ENCODE data around the gene RGP1.

Gene RGP1, protein sequence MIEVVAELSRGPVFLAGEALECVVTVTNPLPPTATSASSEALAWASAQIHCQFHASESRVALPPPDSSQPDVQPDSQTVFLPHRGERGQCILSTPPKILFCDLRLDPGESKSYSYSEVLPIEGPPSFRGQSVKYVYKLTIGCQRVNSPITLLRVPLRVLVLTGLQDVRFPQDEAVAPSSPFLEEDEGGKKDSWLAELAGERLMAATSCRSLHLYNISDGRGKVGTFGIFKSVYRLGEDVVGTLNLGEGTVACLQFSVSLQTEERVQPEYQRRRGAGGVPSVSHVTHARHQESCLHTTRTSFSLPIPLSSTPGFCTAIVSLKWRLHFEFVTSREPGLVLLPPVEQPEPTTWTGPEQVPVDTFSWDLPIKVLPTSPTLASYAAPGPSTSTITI

DNA sequence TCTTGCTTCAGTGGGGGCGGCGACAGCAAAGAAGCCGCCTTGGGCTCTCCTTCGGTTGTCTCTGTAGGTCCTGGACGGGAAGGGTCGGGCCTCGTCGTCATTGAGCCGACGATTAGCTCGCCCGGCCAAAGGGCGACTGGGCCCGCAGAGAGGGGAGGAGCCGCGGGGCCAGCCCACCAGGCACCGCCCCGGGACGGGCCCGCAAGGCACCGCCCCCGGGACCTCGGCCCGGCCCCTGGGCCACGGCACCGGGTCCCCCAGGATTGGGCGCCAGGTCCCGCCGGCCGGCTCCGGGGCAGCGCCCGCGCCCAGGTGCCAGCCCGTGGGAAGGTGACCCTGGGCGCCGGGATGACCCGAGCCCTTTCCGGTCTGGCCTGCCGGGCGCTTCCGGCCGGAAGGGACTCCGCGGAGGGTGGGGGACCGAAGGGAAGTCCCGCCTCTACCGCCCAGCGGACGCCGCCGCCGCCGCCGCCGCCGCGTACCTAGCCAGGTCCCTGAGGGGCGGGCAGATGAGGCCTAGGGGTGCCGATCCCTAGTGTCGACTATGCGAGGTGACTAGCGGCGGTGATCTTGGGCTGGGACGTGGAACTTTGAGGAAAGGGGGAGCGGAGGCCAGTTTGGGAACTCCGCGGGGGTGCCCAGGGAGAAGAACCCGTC is at the start of gene RGP1, which contains the start of gene GBA2:
Gene RGP1, plus strand, starts transcription at position 430 of the 657 bp plus-strand sequence. CDS start 469 bp downstream, outside the sequence.
Gene GBA2, minus strand, starts transcription at position 371 of the 657 bp plus-strand sequence. CDS start 524 bp downstream, outside the sequence.
- peak; percentile 91 for DNase-seq

DNA sequence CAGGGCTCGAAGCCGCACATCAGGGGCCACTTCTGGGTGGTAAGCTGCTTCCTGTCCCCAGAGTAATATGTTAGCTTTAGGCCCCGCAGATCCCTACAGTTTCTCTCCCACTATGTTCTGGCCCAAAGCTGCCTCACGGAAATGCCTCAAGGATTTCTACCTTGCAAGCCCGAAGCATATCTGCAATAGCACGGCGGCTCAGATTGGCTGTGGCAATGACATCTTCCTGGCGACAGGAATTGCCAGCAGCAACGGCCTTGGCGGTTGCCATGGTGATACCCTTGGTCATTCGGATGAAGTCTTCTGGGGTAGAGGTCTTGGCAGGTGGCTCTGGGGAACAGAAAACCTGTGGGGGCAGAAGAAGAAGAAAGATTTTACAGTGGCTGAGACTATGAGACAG is 49.1 kb upstream of the RGP1 start:
- no peak for DNase-seq

DNA sequence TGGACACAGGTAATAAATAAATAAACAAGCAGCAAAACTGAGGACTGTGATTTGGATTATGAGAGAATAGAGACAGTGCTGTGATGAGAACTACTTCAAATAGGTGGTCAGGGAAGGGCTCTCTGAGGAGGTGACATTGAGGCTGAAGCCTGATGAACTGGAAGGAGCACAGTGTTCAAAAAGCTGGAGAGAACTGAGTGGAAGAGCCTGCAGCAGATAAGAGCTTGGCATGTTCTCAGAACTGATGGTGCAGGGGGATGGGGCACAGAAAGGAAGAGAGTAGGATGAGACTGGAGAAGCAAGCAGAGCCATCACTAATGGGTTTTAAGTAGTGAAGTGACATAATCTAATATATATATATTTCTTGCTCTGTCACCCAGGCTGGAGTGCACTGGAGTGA is 48.1 kb upstream of the RGP1 start:
- no peak for DNase-seq

DNA sequence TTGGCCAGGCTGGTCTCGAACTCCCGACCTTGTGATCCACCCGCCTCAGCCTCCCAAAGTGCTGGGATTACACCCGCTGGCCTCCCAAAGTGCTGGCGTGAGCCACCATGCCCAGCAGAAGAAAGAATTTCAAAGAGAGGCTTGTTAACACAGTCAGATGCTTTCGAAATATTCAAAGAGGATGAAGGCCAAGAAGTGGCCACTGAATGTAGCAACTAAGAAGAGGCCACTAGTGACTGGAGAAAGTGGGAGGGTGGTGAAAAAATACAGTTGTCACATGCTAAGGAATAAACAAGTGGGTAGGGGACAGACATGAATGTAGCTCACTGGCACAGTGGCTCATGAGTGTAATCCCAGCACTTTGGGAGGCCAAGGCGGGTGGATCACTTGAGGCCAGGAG is 46.4 kb upstream of the RGP1 start:
- no peak for DNase-seq

DNA sequence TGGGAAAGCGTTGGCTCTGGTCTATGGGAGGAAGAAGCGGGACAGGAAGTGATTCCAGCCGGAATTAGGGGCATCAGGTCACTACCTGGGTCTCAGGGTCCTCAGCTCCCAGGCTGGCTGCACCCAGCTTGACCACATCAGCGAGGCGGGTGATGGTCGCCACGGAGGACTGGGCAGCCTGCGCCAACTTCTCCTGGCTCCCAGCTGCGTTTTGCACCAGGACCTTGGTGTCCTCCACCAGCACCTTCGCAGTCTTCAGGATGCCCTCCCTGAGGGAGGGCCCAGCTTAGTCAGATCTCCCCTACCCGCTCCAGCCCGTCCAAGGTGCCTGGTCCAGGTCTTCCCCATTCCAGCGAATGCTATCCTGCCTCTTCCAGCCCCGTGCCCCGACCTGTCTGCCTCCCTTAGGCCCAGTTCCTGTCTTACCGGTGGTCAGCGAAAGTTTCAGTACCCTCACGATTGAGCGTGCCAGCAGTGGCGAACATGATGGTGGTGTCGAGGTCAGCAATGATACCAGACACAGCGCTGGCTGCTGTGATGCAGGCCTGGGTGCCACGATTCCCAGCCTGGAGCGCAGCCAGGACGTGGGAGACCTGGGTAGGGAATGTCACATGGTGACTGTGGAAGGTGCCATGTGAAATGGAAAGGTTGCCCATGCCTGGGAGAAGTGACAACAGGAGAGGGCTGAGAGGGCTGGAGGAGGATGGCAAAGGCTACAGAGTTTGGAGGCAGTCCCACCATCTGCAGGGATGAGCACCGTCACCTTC is 45.0 kb upstream of the RGP1 start:
- DNase-seq: no peak

DNA sequence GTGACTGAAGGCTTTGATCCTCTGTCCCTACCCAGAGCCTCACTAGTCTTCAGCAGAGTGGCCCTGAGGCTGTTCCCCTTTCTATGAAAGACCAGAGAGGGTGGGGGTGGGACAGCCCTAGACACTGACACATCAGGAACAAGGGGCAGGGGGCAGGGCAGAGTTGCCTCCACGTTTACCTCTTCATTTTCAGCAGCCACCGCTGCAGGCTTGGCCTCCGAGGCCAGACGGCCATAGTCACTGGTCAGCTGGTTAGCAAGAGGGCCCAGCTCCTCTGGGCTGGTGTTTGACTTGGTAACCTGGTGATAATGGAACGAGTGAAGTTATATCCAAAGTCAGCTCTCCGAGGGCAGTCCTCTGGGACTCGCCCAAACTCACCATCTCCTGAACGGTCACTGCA is 43.7 kb upstream of the RGP1 start:
- no peak for DNase-seq

DNA sequence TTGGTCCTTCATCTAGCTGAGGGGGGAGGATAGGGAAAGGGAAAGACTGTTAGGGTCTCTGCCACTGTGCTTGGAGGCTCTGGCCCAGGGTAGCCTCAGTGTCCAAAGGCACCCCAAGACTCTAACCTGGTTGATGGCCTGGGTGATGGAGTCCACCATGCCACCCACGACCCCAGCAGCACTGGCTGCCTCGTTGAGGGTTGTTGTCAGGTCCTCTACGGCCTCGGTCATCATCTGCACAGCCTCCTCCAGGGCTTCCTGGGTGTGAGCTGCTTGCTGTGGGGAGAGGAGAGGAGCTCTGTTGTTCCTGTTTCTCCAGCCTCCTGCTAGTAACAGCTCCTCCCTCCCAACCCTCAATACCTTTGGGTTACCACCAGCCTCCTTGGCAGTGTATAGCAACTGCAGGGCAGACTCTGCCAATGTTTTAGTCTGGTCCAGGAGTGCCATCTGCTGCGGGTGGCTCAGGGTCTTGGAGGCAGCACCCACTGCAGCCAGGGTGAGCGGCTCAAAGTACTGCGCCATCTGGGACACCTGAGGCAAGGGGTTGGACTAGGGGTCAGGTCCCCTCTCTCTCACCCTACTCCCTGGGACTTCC is 43.2 kb upstream of the RGP1 start:
- DNase-seq: no peak

DNA sequence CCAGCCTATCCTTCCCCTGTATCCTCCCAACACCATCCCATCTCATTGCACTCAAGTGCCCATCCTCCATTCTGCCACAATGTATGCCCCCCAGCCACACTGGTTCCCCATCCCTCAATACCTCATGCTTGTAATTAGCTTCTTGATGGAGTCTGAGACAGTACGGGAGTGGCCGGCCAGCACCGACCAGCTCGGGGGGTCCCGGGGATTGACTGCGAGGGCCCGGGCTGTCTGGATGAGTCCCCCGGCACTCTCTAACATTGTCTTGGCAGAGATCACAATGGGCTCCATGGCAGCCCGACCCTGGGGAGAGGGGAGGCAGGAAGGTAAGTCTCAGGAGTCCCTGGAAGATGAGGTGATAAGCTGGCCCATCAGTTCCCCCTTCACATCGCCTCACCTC is 42.1 kb upstream of the RGP1 start:
- no peak for DNase-seq

DNA sequence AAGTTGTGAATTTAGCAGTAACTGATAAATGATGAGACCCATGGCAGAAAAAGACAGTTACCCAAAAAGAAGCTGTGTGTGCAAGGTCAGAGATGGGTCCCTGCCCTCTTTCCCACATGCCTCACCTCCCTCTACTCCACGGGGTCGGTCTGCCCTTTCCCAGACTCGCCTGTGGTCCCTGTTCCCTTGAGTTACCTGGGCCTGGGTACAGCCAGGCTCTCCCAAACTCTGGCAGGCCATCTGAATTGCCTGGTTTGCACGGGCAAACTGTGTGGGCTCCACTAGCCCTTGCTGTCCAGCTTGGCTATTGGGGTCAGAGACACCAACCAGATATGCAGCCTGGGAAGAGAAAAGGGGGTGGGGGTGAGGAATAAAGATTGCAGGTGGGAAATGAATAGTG is 40.9 kb upstream of the RGP1 start:
- no peak for DNase-seq

DNA sequence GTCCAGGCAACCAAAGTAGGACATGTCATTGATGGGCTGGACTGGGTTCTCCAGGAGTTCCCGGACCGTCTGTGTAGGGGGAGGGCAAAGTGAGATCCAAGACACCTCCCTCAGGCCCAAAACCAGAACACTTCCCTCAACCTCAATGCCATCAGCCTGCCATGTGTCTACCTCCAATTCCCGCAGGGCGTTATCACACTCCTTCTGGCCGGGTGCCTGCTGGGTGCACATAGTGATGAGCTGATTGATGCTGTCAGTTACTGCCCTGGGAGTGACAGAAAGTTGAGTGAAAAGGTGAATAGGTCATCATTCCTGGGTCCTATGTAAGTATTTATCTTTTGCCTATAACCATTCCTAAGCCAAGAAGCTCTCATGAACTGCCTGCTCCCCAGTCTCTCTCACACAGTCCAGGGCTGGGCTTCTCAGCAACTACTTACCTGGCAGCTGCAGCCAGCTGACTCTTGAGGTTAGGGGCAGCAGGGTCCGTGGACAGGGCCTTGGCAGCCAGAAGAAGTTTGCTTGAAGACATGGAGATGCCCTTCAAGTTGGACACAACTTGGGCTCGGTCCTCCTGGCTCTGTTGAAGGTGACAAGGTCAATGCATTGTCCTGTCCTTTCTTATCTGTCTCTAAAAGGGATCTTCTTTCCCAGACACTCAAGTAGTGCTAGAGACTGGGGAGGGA is 38.1 kb upstream of the RGP1 start:
- DNase-seq: no peak

DNA sequence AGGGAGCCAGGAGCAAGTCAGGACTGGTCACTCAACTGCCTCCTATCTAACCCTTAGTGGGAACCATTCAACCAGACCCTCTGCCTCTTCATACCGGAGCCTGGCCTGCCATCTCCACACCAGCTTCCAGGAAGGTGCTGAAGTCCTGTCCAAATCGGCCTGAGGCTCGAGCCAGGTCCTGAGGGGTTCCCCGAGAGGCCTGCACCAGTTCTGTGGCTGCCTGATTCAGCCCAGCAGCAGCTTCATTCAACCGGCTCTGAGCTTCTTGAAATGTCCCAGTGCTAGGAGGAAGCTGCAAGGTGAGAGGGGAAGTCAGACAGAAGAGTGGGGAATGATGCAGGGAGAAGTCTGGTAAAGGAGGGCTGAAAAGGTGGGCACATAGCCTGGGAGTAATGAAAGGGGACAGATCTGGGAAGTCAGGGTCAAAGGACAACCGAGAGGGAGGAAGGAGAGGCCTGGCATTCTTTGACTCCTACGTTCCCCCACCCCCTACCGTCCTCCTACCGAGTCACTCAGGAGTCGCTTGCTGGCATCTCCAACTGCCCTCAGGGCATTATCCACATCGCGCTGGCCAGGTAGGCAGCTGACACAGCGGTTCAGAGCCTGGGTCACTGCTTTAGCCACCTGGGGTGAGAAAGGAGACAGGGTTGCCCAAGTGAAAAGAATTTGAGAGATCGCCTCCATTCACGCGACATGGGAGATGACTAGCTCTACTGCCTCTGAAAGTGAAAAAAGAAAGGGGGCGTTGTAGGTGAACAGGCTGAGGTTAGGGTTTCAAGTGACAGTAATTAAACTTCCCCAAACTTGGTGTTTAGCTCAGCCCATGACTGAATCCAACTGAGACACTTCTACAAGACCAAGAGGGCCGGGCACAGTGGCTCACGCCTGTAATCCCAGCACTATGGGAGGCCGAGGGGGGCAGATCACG is 37.3 kb upstream of the RGP1 start:
- no peak for DNase-seq

DNA sequence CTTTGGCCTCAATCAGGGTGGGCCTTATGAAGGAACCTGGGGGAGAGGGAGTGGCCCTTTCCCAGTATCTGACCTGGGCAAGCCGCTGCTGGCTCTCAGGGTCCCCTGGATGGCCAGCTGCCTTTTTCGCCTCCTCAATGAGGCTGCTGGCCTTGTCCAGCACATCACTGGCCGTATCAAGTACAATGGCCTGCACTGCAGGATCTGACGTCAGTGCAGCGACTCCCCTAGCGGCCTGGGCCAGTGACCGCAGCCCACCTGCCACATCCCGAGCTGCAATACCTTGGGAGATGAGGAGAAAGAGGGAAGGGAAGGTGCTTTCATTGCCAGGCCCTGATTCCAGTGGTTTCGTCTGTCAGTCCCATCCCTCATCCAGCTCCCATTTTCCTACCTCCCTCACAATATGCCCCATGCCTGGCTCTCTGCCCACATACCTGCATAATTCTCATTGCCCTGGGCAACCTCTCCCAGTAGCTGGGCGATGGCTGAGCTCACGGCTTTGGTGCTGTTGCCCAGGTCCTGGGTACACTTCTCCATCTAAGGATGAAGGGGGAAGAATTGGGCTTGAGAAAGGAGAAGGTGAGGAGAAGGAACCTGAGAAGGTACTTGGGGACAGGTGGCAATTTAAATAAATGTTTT is 36.2 kb upstream of the RGP1 start:
- DNase-seq: peak; percentile 65

DNA sequence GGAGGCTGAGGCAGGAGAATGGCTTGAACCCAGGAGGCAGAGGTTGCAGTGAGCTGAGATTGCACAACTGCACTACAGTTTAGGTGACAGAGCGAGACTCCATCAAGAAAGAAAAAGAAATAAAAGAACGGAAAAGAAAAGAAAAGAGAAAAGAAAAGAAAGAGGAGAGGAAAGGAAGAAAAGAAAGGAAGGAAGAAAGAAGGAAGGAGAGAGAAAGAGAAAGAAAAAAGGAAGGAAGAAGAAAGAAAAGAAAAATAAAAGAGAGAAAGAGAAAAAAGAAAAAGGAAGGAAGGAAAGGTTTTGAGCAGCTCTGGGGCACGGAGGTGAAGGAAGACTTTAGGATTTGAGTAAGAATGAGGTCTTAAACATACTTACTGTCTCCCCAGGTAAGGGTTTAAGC is 35.5 kb upstream of the RGP1 start:
- DNase-seq: no peak

DNA sequence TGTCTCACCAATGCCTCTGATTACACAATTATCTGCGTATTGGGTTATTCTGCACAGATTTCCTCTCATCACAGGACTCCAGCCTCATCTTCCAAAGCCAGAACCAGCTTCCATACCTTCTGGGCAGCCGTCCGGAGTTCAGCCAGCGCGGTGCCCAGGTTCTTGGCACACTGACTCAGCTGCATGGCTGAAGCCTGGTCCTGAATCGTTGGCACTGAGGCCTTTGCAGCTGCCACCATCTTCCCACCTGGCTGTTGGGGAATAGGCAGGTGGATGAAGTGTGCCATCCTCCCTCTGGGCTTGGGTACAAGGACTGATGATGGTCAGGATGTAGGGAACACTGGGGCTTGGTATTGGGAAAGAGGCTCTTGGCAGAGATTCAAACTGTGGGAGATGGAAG is 35.0 kb upstream of the RGP1 start:
- DNase-seq: no peak

DNA sequence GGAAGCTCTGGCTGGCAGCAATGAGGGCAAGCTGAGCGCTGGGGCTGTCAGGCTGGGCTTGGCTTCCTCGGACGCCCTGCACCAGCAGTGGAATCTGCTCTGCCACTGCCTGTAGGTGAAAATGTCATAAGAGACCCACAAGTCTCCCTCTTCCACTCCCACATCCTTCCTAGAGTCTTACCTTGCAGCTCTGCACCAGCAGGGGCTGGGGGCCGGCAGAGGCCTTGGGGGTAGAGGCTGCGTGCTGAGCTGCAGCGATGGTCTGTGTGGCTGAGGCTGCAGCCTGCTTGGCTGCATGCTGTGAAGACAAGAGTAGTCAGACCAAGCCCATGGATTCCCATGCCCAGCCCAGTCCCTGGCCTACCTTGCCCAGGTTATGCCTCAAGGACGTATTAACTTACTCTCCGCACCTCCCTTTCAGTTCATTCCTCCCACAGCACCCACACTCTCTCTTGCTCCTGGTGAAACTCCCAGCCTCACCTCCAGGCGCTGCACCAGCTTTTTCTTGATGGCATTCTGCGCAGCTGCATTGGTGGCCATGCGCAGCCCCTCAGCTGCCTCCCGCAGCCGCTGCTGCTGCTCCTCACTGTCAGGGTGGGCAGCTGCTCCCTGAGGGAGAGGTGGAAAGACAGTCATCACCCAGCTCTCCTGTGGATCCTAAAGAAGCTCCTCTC is 34.4 kb upstream of the RGP1 start:
- DNase-seq: no peak

DNA sequence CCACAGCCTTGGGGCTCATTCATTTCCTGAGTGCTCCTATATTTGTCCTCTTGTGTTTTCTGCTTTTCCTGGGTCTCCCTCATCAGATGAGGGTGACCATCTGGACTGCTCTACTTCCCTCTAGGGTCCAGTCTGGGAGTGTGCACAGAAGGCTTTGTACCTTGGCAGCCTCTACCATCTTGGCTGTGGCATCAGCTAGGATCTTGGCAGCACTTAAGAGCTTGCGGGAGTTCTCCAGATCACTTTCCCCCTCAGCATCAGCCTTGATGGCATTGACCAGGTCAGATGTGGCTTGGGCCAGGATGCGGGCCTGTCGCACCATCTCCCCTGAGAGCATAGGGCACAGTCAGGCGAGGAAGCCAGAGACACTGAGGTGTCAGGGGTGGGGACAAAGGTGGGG is 32.9 kb upstream of the RGP1 start:
- no peak for DNase-seq

DNA sequence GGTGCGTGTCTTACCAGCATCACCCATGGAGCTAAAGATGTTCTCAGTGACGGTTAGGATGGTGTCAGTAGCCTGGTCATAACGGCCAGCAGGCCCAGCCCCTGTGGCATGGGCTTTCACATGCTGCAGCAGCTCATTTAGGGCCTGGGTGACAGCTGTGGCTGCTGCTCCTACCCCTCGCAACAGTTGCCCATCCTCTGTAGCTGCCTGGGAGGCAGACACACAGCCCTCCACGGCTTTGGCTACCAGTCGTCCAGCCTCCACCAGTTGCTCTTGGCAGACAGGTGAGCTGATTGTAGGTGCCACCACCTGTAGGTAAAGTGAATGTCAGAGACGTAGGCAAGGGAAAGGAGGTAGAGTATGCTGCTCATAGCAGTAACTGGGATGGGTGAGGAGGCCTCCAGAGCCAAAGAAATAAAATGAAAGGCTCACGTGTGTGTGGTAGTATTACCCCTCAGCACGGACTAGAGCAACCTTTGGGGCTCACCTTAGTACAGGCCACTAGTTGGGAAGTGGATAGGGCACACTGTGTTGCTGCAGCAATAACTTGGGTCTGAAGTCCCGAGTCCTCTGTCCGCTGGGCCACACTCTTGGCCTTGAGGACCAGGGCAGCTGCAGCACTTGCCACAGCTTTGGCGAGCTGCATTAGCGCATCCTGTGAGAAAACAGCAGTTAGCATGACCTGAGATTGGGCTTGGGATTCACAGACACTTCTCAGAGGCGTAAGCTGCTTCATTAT is 31.8 kb upstream of the RGP1 start:
- no peak for DNase-seq

DNA sequence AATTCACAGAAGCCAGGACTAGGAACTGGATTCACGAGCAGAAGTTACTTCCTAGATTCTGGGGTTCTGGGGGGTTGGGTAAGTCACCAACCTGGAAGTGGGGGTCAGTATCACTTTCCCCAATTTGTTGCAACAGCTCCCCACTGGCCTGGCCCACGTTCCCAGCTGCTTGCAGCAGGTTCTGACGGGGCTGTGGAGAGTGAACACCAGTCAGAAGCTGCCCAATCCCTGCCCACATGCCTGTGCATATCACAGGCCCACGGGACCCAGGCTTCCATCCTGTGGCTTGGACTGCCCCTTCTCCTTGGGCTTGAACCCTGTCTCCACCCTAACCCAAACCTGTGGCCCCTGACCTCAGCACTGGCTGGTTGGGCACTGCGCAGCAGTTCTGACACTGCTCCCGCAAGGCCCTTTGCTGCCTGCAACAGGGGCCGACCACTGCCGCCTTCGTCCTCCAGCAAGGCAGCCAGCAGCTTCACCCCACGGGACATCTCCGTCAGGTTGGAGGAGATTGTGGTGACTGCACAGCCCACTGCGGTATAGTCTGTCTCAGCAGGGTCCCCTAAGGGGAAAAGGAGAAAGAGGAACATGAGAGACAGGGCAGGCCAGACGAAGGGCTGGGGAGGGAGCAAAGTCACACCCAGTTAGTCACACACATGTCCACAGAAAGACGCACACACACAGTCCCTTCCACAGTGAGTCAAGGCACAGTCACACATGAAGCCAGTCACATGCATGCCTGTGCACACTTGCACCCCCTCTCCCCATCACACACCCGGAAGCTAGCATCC is 30.2 kb upstream of the RGP1 start:
- DNase-seq: no peak

DNA sequence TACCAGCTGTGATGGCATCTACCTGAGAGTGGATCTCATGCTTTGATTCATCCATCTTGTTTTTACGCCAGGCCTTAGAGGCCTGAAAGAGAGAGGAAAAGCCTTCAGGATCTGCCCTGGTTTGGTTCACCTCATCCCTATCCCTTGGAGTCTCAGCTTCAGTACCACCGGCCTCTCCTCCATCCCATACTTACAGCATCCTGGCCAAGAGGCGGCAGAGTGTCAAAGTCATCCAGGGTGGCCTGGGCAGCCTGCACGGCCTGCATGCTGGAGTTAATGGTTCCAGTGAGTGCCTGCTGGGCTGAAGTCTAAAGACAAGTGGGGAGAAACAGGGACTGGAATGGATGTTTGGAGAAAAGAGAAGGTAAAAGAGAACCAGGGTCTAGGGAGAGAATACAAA is 29.5 kb upstream of the RGP1 start:
- DNase-seq: no peak
